Smooth muscle cell (in vitro differentiated cells): Measurements from ENCODE around the gene CFAP141. TPM values are rescaled to one million over a fixed set of nuclear protein-coding genes. Genes with fewer than 3 reads are reported as not detected.

Experiments used
- DNase-seq: peaks from one replicate; lab custom pipeline; 2025; ENCODE audit not compliant: unreplicated experiment; lab: John Stamatoyannopoulos, UW
- H2AFZ ChIP-seq: fragments of 200-600 bp; sonication (generic); 2 replicates; pipeline ENCODE4 v1.6.0; 2016; ENCODE audit warnings: antibody characterized with exemption, low read depth, mild to moderate bottlenecking
- H3F3A ChIP-seq: fragments of 200-600 bp; sonication (generic); 2 replicates; pipeline ENCODE4 v1.6.0; 2017; ENCODE audit warnings: antibody characterized with exemption, low read depth
- H3K27ac ChIP-seq: fragments of 200-600 bp; sonication (generic); 2 replicates; pipeline ENCODE4 v1.5.1; 2016; ENCODE audit warnings: low read depth, mild to moderate bottlenecking
- H3K27me3 ChIP-seq: fragments of 200-600 bp; sonication (generic); 2 replicates; pipeline ENCODE4 v1.6.1; 2016; ENCODE audit warnings: low read depth, mild to moderate bottlenecking
- H3K36me3 ChIP-seq: fragments of 200-600 bp; sonication (generic); 2 replicates; pipeline ENCODE4 v1.5.1; 2016; ENCODE audit warnings: low read depth
- H3K4me1 ChIP-seq: fragments of 200-600 bp; sonication (generic); 2 replicates; pipeline ENCODE4 v1.5.1; 2016; ENCODE audit warnings: low read depth
- H3K4me2 ChIP-seq: fragments of 200-600 bp; sonication (generic); 2 replicates; pipeline ENCODE4 v1.6.0; 2016; ENCODE audit warnings: mild to moderate bottlenecking
- H3K4me3 ChIP-seq: fragments of 200-600 bp; sonication (generic); 2 replicates; pipeline ENCODE4 v1.5.1; 2016; ENCODE audit warnings: mild to moderate bottlenecking
- H3K79me2 ChIP-seq: fragments of 200-600 bp; sonication (generic); 2 replicates; pipeline ENCODE4 v1.6.0; 2016; ENCODE audit warnings: low read depth, mild to moderate bottlenecking
- H3K9ac ChIP-seq: fragments of 200-600 bp; sonication (generic); 2 replicates; pipeline ENCODE4 v1.6.0; 2016; ENCODE audit warnings: low read depth
- H3K9me3 ChIP-seq: fragments of 200-600 bp; sonication (generic); replicated peaks from 2 replicates; pipeline ENCODE4 v1.5.1; 2016; ENCODE audit warnings: low read depth
- H4K20me1 ChIP-seq: fragments of 200-600 bp; sonication (generic); 2 replicates; pipeline ENCODE4 v1.6.0; 2016; ENCODE audit warnings: low read depth
- CTCF ChIP-seq: fragments of 200-600 bp; sonication (generic); IDR thresholded peaks from 2 replicates; pipeline ENCODE4 v1.5.1; 2017; ENCODE audit warnings: borderline replicate concordance, mild to moderate bottlenecking, antibody characterized with exemption; ENCODE audit not compliant: insufficient read depth, poor library complexity, severe bottlenecking
- WGBS: methylation state at CpG from one replicate; pipeline ENCODE4 v1.1.7; 2016; ENCODE audit warnings: low lambda C conversion rate; 5-methylcytosine and 5-hydroxymethylcytosine counted together
- polyA plus RNA-seq: library from polyadenylated mRNA; unstranded; fragments of >200 nt; fragmentation: Nextera tagmentation; extraction: Ambion mirVana; gene quantifications from 2 replicates; pipeline ENCODE4 v1.2.1, GENCODE V29; 2016
- total RNA-seq: library from RNA; depleted of rRNA; stranded (reverse); fragments of >200 nt; gene quantifications from 2 replicates; pipeline ENCODE4 v1.2.3, GENCODE V29; 2014

The CFAP141 gene
- total and polyA plus RNA-seq, 2 experiments from 2014 or later: not detected

- no peaks in the 10 kb centered on the region for H4K20me1 ChIP-seq
- H3K4me3 ChIP-seq: no peak overlapping the region
- H3K27ac ChIP-seq: no peak overlapping the region
- no peaks in the 10 kb centered on the region for H3K4me1 ChIP-seq
- H3K4me2 ChIP-seq: no peak overlapping the region
- H3K27me3 ChIP-seq: peaks cover 38% of the 10 kb centered on the region
- no peak for DNase-seq
- H2AFZ ChIP-seq: no peak overlapping the region
- H3K9me3 ChIP-seq: no peaks in the 10 kb centered on the region
- no peak for TF ChIP-seq CTCF
- no peaks in the 10 kb centered on the region for H3F3A ChIP-seq
- H3K36me3 ChIP-seq: no peaks in the 10 kb centered on the region
- no peak overlapping the region for H3K9ac ChIP-seq
- H3K79me2 ChIP-seq: no peaks in the 10 kb centered on the region
- WGBS: 82% methylated on average over 3 of the region's 3 CpGs
These were observed 13.7 kb downstream of the CFAP141 start for GRCh38 chr1:154192476-154192875.

GRCh38 chr1:154191990-154192461, 14.1 kb downstream of the CFAP141 start, which contains the start of gene TPM3:
Gene TPM3 (minus strand): TSS chr1:154192100. CDS start chr1:154192018, 82 bp downstream.
- H4K20me1 ChIP-seq: no peaks in the 10 kb centered on the region
- no peaks in the 10 kb centered on the region for H3K4me1 ChIP-seq
- H3K27ac ChIP-seq: no peak within 1 kb of the TSS
- no peak for TF ChIP-seq CTCF
- DNase-seq: no peak
- H2AFZ ChIP-seq: no peak within 1 kb of the TSS
- H3K9ac ChIP-seq: no peak within 1 kb of the TSS
- H3K9me3 ChIP-seq: no peaks in the 10 kb centered on the region
- peaks cover 38% of the 10 kb centered on the region for H3K27me3 ChIP-seq
- no peaks in the 10 kb centered on the region for H3F3A ChIP-seq
- no peak within 1 kb of the TSS for H3K4me2 ChIP-seq
- H3K79me2 ChIP-seq: no peaks in the 10 kb centered on the region
- H3K4me3 ChIP-seq: no peak within 1 kb of the TSS
- no peaks in the 10 kb centered on the region for H3K36me3 ChIP-seq
- WGBS: 33% methylated on average over 1 of the region's 1 CpG

GRCh38 chr1:154190550-154190949, 15.6 kb downstream of the CFAP141 start:
- no peak for TF ChIP-seq CTCF
- Histone ChIP-seq H3K36me3 (no peaks in the 10 kb centered on the region), H3K4me2 (no peak overlapping the region), H3K4me3 (no peak overlapping the region), H3K27ac (no peak overlapping the region), H2AFZ (no peak overlapping the region), H3F3A (no peaks in the 10 kb centered on the region), H3K9ac (no peak overlapping the region), H3K4me1 (peaks cover 3% of the 10 kb centered on the region), H3K79me2 (no peaks in the 10 kb centered on the region), H3K27me3 (peaks cover 38% of the 10 kb centered on the region), H4K20me1 (no peaks in the 10 kb centered on the region), H3K9me3 (no peaks in the 10 kb centered on the region)
- no peak for DNase-seq
- WGBS: 80% methylated on average over 1 of the region's 1 CpG

DNA sequence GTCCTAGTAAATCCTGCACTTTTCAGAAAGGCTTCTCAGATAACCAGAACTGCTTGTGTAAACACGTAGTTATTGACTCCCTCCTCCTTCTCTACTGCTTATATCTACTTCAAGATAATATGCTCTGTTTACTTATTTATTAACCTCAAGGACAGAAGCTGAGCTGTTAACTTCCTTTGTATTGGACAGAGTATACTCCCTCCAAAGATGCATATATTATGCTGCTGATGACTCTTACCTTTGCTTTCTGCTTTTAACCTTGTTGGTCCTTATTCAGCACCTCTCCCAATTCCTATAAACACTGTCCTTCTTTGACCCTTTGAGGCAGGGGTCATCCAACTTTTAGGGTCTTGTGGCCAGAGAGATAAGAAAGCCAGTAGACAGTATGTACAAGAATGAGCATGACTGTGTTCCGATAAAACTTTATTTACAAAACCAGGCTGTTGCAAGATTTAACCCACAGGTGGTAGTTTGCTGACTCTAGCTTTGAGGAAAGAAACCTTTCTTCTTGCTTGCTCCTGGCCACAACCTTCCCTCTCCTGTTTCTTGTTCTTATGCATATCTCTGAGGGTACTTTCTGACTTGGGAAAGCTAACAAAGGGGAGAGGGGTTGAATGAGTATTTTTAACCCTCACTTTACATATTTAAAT, 19.2 kb downstream of the CFAP141 start:
- no peak overlapping the region for H3K4me2 ChIP-seq
- no peaks in the 10 kb centered on the region for H3K9me3 ChIP-seq
- H3K79me2 ChIP-seq: peaks cover 10% of the 10 kb centered on the region
- no peak for TF ChIP-seq CTCF
- no peaks in the 10 kb centered on the region for H3F3A ChIP-seq
- H4K20me1 ChIP-seq: peaks cover 5% of the 10 kb centered on the region
- no peak overlapping the region for H2AFZ ChIP-seq
- H3K36me3 ChIP-seq: no peaks in the 10 kb centered on the region
- peaks cover 11% of the 10 kb centered on the region for H3K4me1 ChIP-seq
- no peak overlapping the region for H3K4me3 ChIP-seq
- H3K27ac ChIP-seq: no peak overlapping the region
- H3K27me3 ChIP-seq: peaks cover 8% of the 10 kb centered on the region
- no peak for DNase-seq
- 25% methylated on average over 2 of the region's 2 CpGs for WGBS
- no peak overlapping the region for H3K9ac ChIP-seq
